ENCODE results near the gene IFFO2.

DNA sequence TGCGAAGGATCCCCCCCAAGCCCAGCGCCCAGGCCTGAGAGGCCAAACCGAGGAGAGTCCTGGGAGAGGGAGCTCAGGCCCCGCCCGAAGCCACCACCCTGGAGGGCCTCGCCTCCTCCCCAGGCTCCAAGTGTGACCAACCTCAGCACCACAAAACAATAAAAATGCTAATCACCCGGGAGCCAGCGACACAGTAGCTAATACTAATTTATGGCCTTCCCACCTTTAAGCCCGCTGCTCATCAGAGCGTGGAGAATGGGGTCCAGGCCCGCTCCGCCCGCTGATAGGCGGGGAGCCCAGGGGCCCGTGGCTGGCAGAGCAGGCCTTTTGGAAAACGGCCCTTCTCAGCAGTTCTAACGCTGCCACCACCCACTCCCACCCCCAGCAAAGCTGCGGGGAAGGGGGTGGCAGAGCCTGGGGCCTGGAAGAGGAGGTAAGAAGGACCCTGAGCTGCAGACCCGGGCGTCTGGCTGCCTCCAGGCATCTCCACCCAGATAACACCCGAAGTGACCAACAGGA, 76.6 kb downstream of the IFFO2 start:
- TF ChIP-seq, protein P1, sequence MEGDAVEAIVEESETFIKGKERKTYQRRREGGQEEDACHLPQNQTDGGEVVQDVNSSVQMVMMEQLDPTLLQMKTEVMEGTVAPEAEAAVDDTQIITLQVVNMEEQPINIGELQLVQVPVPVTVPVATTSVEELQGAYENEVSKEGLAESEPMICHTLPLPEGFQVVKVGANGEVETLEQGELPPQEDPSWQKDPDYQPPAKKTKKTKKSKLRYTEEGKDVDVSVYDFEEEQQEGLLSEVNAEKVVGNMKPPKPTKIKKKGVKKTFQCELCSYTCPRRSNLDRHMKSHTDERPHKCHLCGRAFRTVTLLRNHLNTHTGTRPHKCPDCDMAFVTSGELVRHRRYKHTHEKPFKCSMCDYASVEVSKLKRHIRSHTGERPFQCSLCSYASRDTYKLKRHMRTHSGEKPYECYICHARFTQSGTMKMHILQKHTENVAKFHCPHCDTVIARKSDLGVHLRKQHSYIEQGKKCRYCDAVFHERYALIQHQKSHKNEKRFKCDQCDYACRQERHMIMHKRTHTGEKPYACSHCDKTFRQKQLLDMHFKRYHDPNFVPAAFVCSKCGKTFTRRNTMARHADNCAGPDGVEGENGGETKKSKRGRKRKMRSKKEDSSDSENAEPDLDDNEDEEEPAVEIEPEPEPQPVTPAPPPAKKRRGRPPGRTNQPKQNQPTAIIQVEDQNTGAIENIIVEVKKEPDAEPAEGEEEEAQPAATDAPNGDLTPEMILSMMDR (IDR thresholded peaks at IDR 0.05) = no peak
- TF ChIP-seq POLR2A (IDR thresholded peaks at IDR 0.05) (no peak), POLR2AphosphoS5 (IDR thresholded peaks at IDR 0.05) (no peak)

Data from prostate gland (tissue), 2 donors.